CD8-positive, alpha-beta memory T cell (primary cell): Measurements from ENCODE around the gene MBNL2. TPM values are rescaled to one million over a fixed set of nuclear protein-coding genes. Genes with fewer than 3 reads are reported as not detected.

ENCODE experiments used
- CTCF ChIA-PET: fragments of 350-600 bp; sonication (Branson Sonifier 250); formaldehyde crosslinking; loops from one replicate; lab custom pipeline; 2021; ENCODE audit warnings: antibody characterized with exemption; lab: Charles Lee
- POLR2A ChIA-PET: fragments of 350-600 bp; sonication (Branson Sonifier 250); formaldehyde crosslinking; loops from one replicate; lab custom pipeline; 2021; ENCODE audit warnings: antibody characterized with exemption; lab: Charles Lee
- DNase-seq, 5 donors: peaks; one replicate each; pipeline versions ENCODE4 v3.0.0 to v3.0.0-alpha.2; 2020 to 2022; ENCODE audit warnings: mixed read lengths in 1 of 5
- H3K27ac ChIP-seq: one replicate; pipeline ENCODE4 v1.7.0; 2013; ENCODE audit warnings: low read depth, mild to moderate bottlenecking, low read length, moderate library complexity
- H3K27me3 ChIP-seq: 2 replicates; pipeline ENCODE4 v1.7.0; 2013; ENCODE audit warnings: low read length, mild to moderate bottlenecking; ENCODE audit not compliant: insufficient read depth, poor library complexity, severe bottlenecking
- H3K36me3 ChIP-seq: 2 replicates; pipeline ENCODE4 v1.7.0; 2013; ENCODE audit warnings: mild to moderate bottlenecking, low read length, moderate library complexity; ENCODE audit not compliant: insufficient read depth
- H3K4me1 ChIP-seq: 2 replicates; pipeline ENCODE4 v1.7.0; 2013; ENCODE audit warnings: mild to moderate bottlenecking, low read length, moderate library complexity; ENCODE audit not compliant: insufficient read depth
- H3K4me3 ChIP-seq: 2 replicates; pipeline ENCODE4 v1.7.0; 2013; ENCODE audit warnings: mild to moderate bottlenecking, low read length
- H3K9me3 ChIP-seq: 2 replicates; pipeline ENCODE4 v1.7.0; 2013; ENCODE audit warnings: mild to moderate bottlenecking, low read length
- H3K27ac Mint-ChIP-seq, 8 donors: one replicate each; pipeline ENCODE4 v1.8.0; 2020 to 2021; ENCODE audit warnings: mixed read lengths in 8 of 8, mild to moderate bottlenecking in 6 of 8, inconsistent platforms in 3 of 8, moderate library complexity in 3 of 8
- H3K27me3 Mint-ChIP-seq, 2 donors: one replicate each; pipeline ENCODE4 v1.8.0; 2020 to 2021; ENCODE audit warnings: mixed read lengths in 2 of 2, mild to moderate bottlenecking in 1 of 2, moderate library complexity in 1 of 2
- H3K36me3 Mint-ChIP-seq, 3 donors: one replicate each; pipeline ENCODE4 v1.8.0; 2020 to 2021; ENCODE audit warnings: mixed read lengths in 3 of 3, inconsistent platforms in 1 of 3, mild to moderate bottlenecking in 1 of 3
- H3K4me1 Mint-ChIP-seq, 3 donors: one replicate each; pipeline ENCODE4 v1.8.0; 2020 to 2021; ENCODE audit warnings: mixed read lengths in 3 of 3, inconsistent platforms in 1 of 3, mild to moderate bottlenecking in 1 of 3
- H3K4me3 Mint-ChIP-seq, 7 donors: one replicate each; pipeline ENCODE4 v1.8.0; 2020 to 2021; ENCODE audit warnings: mixed read lengths in 7 of 7, mild to moderate bottlenecking in 6 of 7, moderate library complexity in 4 of 7, inconsistent platforms in 2 of 7
- H3K9me3 Mint-ChIP-seq, 5 donors: one replicate each; pipeline ENCODE4 v1.8.0; 2020 to 2022; ENCODE audit warnings: mixed read lengths in 5 of 5, mild to moderate bottlenecking in 3 of 5, moderate library complexity in 2 of 5, inconsistent platforms in 1 of 5
- polyA plus RNA-seq: library from polyadenylated mRNA; unstranded; fragments of 300-500 nt; fragmentation: Illumina TruSeq; gene quantifications from one replicate; pipeline ENCODE4 v1.2.3, GENCODE V29; 2021
- total RNA-seq, 2 experiments: library from RNA; stranded (reverse); gene quantifications; one replicate each; pipeline ENCODE4 v1.2.3, GENCODE V29; 2021

MBNL2 gene
- total and polyA plus RNA-seq, 3 experiments from 2014 or later, result 15.9 to 17.8 (median 17.7) TPM

GRCh38 chr13:97288486-97288900 is 66.4 kb downstream of the MBNL2 start:
- Mint-ChIP-seq H3K27ac (no peak overlapping the region), H3K27me3 (no peaks in the 10 kb centered on the region), H3K36me3 (peaks cover 10 to 13% (median 11%) of the 10 kb centered on the region in 3 donors), H3K4me3 (no peak overlapping the region), H3K9me3 (peaks cover 0 to 2% (median 0%) of the 10 kb centered on the region in 5 donors), H3K4me1 (peaks cover 27 to 55% (median 40%) of the 10 kb centered on the region in 3 donors)
- Histone ChIP-seq H3K27me3 (no peaks in the 10 kb centered on the region), H3K4me1 (no peaks in the 10 kb centered on the region), H3K27ac (no peak overlapping the region), H3K9me3 (no peaks in the 10 kb centered on the region), H3K4me3 (no peak overlapping the region), H3K36me3 (no peaks in the 10 kb centered on the region)
- POLR2A ChIA-PET, result no interaction called here
- no peak for DNase-seq
- CTCF ChIA-PET, result no interaction called here

- H3K36me3 ChIP-seq, result no peaks in the 10 kb centered on the region
- Mint-ChIP-seq H3K4me3 (no peak overlapping the region), H3K27me3 (no peaks in the 10 kb centered on the region), H3K4me1 (peaks cover 29 to 56% (median 42%) of the 10 kb centered on the region in 3 donors), H3K9me3 (peaks cover 0 to 2% (median 0%) of the 10 kb centered on the region in 5 donors), H3K36me3 (peaks cover 6 to 13% (median 11%) of the 10 kb centered on the region in 3 donors), H3K27ac (peak overlapping the region in 1 of 8 donors; percentile 29)
- no peaks in the 10 kb centered on the region for H3K9me3 ChIP-seq
- H3K4me1 ChIP-seq, result peaks cover 3% of the 10 kb centered on the region
- no peaks in the 10 kb centered on the region for H3K27me3 ChIP-seq
- DNase-seq, result no peak
- ChIA-PET CTCF (no interaction called here), POLR2A (no interaction called here)
- no peak overlapping the region for H3K4me3 ChIP-seq
- no peak overlapping the region for H3K27ac ChIP-seq
Observed at GRCh38 chr13:97289514-97290298, 67.6 kb downstream of the MBNL2 start.

- Histone ChIP-seq H3K4me1 (peaks cover 3% of the 10 kb centered on the region), H3K4me3 (no peak overlapping the region), H3K9me3 (no peaks in the 10 kb centered on the region), H3K27me3 (no peaks in the 10 kb centered on the region), H3K36me3 (no peaks in the 10 kb centered on the region), H3K27ac (no peak overlapping the region)
- no peak for DNase-seq
- Mint-ChIP-seq H3K4me1 (peaks cover 23 to 61% (median 60%) of the 10 kb centered on the region in 3 donors), H3K27me3 (no peaks in the 10 kb centered on the region), H3K4me3 (no peak overlapping the region), H3K9me3 (peaks cover 0 to 2% (median 0%) of the 10 kb centered on the region in 5 donors), H3K27ac (peak overlapping the region in 1 of 8 donors; percentile 7), H3K36me3 (peaks cover 10 to 13% (median 11%) of the 10 kb centered on the region in 3 donors)
- POLR2A ChIA-PET, result no interaction called here
- CTCF ChIA-PET, result interaction anchor here (1.5 kb wide), 1 partner anchor 186 kb away, joined by 4 read pairs; no protein-coding TSS in a partner anchor
Observed at GRCh38 chr13:97295283-97296182, 73.4 kb downstream of the MBNL2 start.

- peaks cover 6 to 13% (median 8%) of the 10 kb centered on the region in 3 donors for H3K36me3 Mint-ChIP-seq
- Histone ChIP-seq H3K27me3 (no peaks in the 10 kb centered on the region), H3K4me3 (no peak overlapping the region), H3K4me1 (peaks cover 3% of the 10 kb centered on the region), H3K27ac (no peak overlapping the region), H3K36me3 (no peaks in the 10 kb centered on the region), H3K9me3 (no peaks in the 10 kb centered on the region)
- no peak overlapping the region for H3K4me3 Mint-ChIP-seq
- no peak overlapping the region for H3K27ac Mint-ChIP-seq
- no peaks in the 10 kb centered on the region for H3K27me3 Mint-ChIP-seq
- CTCF ChIA-PET, result interaction anchor here (1.5 kb wide), 1 partner anchor 187 kb away, joined by 4 read pairs; no protein-coding TSS in a partner anchor
- peaks cover 22 to 56% (median 55%) of the 10 kb centered on the region in 3 donors for H3K4me1 Mint-ChIP-seq
- no peak for DNase-seq
- POLR2A ChIA-PET, result no interaction called here
- no peaks in the 10 kb centered on the region for H3K9me3 Mint-ChIP-seq
Observed at GRCh38 chr13:97296740-97297139, 74.6 kb downstream of the MBNL2 start.

- H3K9me3 Mint-ChIP-seq, result no peaks in the 10 kb centered on the region
- peaks cover 0 to 10% (median 8%) of the 10 kb centered on the region in 3 donors for H3K36me3 Mint-ChIP-seq
- POLR2A ChIA-PET, result no interaction called here
- CTCF ChIA-PET, result interaction anchor here (0.6 kb wide), 1 partner anchor 189 kb away, joined by 3 read pairs; no protein-coding TSS in a partner anchor
- DNase-seq, result no peak
- no peak overlapping the region for H3K27ac ChIP-seq
- H3K4me1 Mint-ChIP-seq, result peaks cover 19 to 47% (median 40%) of the 10 kb centered on the region in 3 donors
- H3K9me3 ChIP-seq, result no peaks in the 10 kb centered on the region
- no peak overlapping the region for H3K4me3 ChIP-seq
- no peak overlapping the region for H3K4me3 Mint-ChIP-seq
- H3K27me3 ChIP-seq, result no peaks in the 10 kb centered on the region
- H3K27me3 Mint-ChIP-seq, result no peaks in the 10 kb centered on the region
- peaks cover 11% of the 10 kb centered on the region for H3K4me1 ChIP-seq
- peak overlapping the region in 2 of 8 donors; percentile 36 to 44 for H3K27ac Mint-ChIP-seq
- no peaks in the 10 kb centered on the region for H3K36me3 ChIP-seq
Observed at GRCh38 chr13:97298816-97299215, 76.7 kb downstream of the MBNL2 start.

GRCh38 chr13:97300871-97301270 is 78.7 kb downstream of the MBNL2 start:
- Mint-ChIP-seq H3K9me3 (no peaks in the 10 kb centered on the region), H3K4me3 (no peak overlapping the region), H3K27me3 (no peaks in the 10 kb centered on the region), H3K36me3 (peaks cover 0 to 8% (median 8%) of the 10 kb centered on the region in 3 donors), H3K27ac (no peak overlapping the region), H3K4me1 (peaks cover 9 to 30% (median 23%) of the 10 kb centered on the region in 3 donors)
- Histone ChIP-seq H3K27ac (no peak overlapping the region), H3K4me1 (peaks cover 7% of the 10 kb centered on the region), H3K4me3 (no peak overlapping the region), H3K9me3 (no peaks in the 10 kb centered on the region), H3K36me3 (no peaks in the 10 kb centered on the region), H3K27me3 (no peaks in the 10 kb centered on the region)
- ChIA-PET CTCF (no interaction called here), POLR2A (no interaction called here)
- DNase-seq, result no peak

- Histone ChIP-seq H3K27me3 (no peaks in the 10 kb centered on the region), H3K4me1 (peaks cover 7% of the 10 kb centered on the region), H3K9me3 (no peaks in the 10 kb centered on the region), H3K4me3 (no peak overlapping the region), H3K27ac (no peak overlapping the region), H3K36me3 (no peaks in the 10 kb centered on the region)
- H3K36me3 Mint-ChIP-seq, result peaks cover 0 to 13% (median 9%) of the 10 kb centered on the region in 3 donors
- H3K27ac Mint-ChIP-seq, result no peak overlapping the region
- peaks cover 13 to 32% (median 28%) of the 10 kb centered on the region in 3 donors for H3K4me1 Mint-ChIP-seq
- ChIA-PET POLR2A (no interaction called here), CTCF (interaction anchor here (0.7 kb wide), 1 partner anchor 191 kb away, joined by 3 read pairs; no protein-coding TSS in a partner anchor)
- no peak for DNase-seq
- H3K4me3 Mint-ChIP-seq, result no peak overlapping the region
- no peaks in the 10 kb centered on the region for H3K9me3 Mint-ChIP-seq
- H3K27me3 Mint-ChIP-seq, result no peaks in the 10 kb centered on the region
Observed at GRCh38 chr13:97301382-97302095, 79.4 kb downstream of the MBNL2 start.
